AG04450 (cell line): ENCODE results near the gene OOEP. TPM values are rescaled to one million over a fixed set of nuclear protein-coding genes. Genes with fewer than 3 reads are reported as not detected.

Experiments
- CTCF ChIA-PET: fragments of 300-600, 350-600 bp; formaldehyde crosslinking; extraction: SDS; loops from one replicate; lab custom pipeline; 2022; ENCODE audit warnings: antibody characterized with exemption, inconsistent platforms; lab: Charles Lee
- POLR2A ChIA-PET: fragments of 350-600 bp; formaldehyde crosslinking; extraction: SDS; loops from one replicate; lab custom pipeline; 2021; ENCODE audit warnings: antibody characterized with exemption, inconsistent platforms; lab: Yijun Ruan, JAX
- DNase-seq: peaks from one replicate; pipeline ENCODE4 v3.0.0-alpha.2; 2011; ENCODE audit warnings: low read depth, low spot score
- H3K27ac ChIP-seq: one replicate; pipeline ENCODE4 v1.5.1; 2012; ENCODE audit warnings: low read depth, low read length, control low read depth
- H3K27me3 ChIP-seq: one replicate; pipeline ENCODE4 v1.6.0; 2012; ENCODE audit warnings: low read length; ENCODE audit not compliant: control insufficient read depth, insufficient read depth
- H3K4me3 ChIP-seq: 2 replicates; pipeline ENCODE4 v1.5.1; 2011; ENCODE audit warnings: mild to moderate bottlenecking, low read depth, low read length, control low read depth
- H3K9me3 ChIP-seq: 2 replicates; pipeline ENCODE4 v1.5.1; 2012; ENCODE audit warnings: low read length; ENCODE audit not compliant: control insufficient read depth, insufficient read depth
- polyA plus RNA-seq: library from polyadenylated mRNA; depleted of rRNA; stranded (reverse); fragments of >200 nt; gene quantifications from 2 replicates; pipeline ENCODE4 v1.2.3, GENCODE V29; 2011; rRNA removed
- small RNA-seq: library from RNA; depleted of rRNA; stranded (forward); fragments of <200 nt; gene quantifications from one replicate; pipeline ENCODE3, GENCODE V24; 2012; ENCODE audit warnings: low read depth; ENCODE audit not compliant: insufficient read length
- TF ChIP-seq, protein P1 (sequence below): IDR thresholded peaks from 2 replicates; pipeline ENCODE4 v1.5.1; 2011; ENCODE audit warnings: low read depth, low read length, control low read depth, inconsistent platforms

Gene OOEP
- polyA plus RNA-seq, 1 experiment = not detected

DNA sequence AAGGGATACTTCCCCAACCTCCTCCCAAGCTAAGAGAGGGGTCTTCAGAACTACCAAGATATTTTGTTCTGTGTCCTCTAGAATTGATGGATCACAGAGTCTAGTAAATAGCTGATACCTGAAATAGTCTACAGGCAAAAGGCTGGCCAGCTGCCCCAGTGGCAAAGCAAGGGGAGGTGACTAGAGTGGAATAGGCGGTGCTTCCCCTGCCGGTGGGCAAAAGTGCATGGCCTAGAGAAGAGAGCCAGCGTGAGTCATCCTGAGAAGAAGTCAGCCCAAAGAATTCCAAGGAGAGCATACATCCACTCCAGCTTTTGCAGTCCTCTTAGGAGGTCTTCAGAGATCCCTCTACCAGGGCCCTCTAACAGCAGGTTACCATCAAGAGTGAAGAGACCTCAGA is 30.4 kb downstream of the OOEP start:
- no peak overlapping the region for H3K27ac ChIP-seq
- no peak for DNase-seq
- no peak overlapping the region for H3K4me3 ChIP-seq
- ChIA-PET POLR2A (no interaction called here), CTCF (interaction anchor here (1.2 to 1.6 kb wide), 4 partner anchors 11 to 53 kb away, joined by 3 to 4 read pairs (median 4); no protein-coding TSS in a partner anchor)
- no peaks in the 10 kb centered on the region for H3K9me3 ChIP-seq
- peaks cover 4% of the 10 kb centered on the region for H3K27me3 ChIP-seq
- TF ChIP-seq, protein P1, sequence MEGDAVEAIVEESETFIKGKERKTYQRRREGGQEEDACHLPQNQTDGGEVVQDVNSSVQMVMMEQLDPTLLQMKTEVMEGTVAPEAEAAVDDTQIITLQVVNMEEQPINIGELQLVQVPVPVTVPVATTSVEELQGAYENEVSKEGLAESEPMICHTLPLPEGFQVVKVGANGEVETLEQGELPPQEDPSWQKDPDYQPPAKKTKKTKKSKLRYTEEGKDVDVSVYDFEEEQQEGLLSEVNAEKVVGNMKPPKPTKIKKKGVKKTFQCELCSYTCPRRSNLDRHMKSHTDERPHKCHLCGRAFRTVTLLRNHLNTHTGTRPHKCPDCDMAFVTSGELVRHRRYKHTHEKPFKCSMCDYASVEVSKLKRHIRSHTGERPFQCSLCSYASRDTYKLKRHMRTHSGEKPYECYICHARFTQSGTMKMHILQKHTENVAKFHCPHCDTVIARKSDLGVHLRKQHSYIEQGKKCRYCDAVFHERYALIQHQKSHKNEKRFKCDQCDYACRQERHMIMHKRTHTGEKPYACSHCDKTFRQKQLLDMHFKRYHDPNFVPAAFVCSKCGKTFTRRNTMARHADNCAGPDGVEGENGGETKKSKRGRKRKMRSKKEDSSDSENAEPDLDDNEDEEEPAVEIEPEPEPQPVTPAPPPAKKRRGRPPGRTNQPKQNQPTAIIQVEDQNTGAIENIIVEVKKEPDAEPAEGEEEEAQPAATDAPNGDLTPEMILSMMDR = no peak

DNA sequence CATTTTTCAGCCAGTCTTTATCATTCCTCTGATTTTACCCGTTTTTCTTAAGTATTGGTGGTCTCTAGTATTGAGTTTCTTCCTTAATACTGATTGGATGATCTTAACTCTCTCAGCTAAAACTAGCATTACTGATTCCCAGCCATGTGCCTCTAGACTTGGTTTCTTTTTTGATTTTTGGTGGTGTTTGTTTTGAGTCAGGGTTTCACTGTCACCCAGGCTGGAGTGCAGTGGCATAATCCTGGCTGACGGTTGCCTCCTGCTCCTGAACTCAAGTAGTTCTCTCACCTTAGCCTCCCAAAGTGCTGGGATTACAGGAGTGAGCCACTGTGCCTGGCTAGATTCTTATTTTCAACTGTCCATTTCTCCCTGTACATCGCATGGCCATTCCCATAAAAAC is 40.5 kb downstream of the OOEP start:
- no peak overlapping the region for H3K27ac ChIP-seq
- TF ChIP-seq, protein P1 = no peak
- no peak for DNase-seq
- H3K4me3 ChIP-seq = no peak overlapping the region
- no peaks in the 10 kb centered on the region for H3K27me3 ChIP-seq
- ChIA-PET POLR2A (no interaction called here), CTCF (interaction anchor here (1.3 to 8.1 kb wide), 6 partner anchors 12 to 918 kb away, joined by 4 to 191 read pairs (median 18); no protein-coding TSS in a partner anchor)
- no peaks in the 10 kb centered on the region for H3K9me3 ChIP-seq

DNA sequence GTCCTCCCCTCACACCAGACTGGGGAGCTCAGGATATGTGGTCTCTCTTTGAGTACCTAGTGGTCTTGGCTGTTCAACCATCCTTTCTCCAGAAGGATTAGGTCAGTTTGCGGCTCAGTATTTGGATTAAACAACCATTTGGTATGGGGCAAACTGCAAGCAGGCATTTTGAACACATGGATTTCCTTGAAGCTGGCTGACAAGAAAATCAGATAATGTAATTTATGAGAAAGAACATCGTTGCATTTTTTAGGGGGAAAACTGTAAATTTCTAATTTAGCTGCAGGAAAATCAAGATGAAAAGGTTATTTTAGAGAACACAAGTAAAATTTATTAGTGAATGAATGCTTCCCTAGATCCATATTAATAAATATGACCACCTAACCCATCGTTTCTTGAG is 40.9 kb downstream of the OOEP start:
- Histone ChIP-seq H3K4me3 (no peak overlapping the region), H3K27me3 (no peaks in the 10 kb centered on the region), H3K27ac (no peak overlapping the region), H3K9me3 (no peaks in the 10 kb centered on the region)
- ChIA-PET POLR2A (no interaction called here), CTCF (interaction anchor here (1.0 to 8.1 kb wide), 10 partner anchors 10 to 917 kb away, joined by 3 to 191 read pairs (median 9); no protein-coding TSS in a partner anchor)
- no peak for DNase-seq
- TF ChIP-seq, protein P1 = no peak

DNA sequence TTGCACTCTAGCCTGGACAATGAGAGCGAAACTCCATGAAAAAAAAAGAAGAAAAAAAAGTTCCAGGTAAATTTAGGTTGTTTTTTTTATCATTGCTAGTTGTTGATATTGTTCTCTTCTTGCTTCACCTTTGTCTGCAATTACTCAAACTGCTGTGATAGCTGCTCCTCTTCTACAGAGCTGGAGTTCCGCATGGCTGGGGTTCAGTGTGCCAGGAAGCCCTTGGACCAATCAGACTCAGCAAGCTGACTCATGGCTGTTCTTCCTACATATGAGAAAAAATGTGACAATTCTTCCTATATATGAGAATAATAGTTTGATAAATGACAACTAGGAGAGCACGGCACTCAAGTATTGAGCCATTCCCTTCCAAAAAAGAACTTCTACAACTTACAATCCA is 44.0 kb downstream of the OOEP start:
- H3K4me3 ChIP-seq = no peak overlapping the region
- no peaks in the 10 kb centered on the region for H3K27me3 ChIP-seq
- no peak overlapping the region for H3K27ac ChIP-seq
- POLR2A ChIA-PET = no interaction called here
- TF ChIP-seq, protein P1 = no peak
- no peaks in the 10 kb centered on the region for H3K9me3 ChIP-seq
- no peak for DNase-seq
- CTCF ChIA-PET = interaction anchor here (1.1 to 8.1 kb wide), 6 partner anchors 9 to 709 kb away, joined by 3 to 191 read pairs (median 10); no protein-coding TSS in a partner anchor

DNA sequence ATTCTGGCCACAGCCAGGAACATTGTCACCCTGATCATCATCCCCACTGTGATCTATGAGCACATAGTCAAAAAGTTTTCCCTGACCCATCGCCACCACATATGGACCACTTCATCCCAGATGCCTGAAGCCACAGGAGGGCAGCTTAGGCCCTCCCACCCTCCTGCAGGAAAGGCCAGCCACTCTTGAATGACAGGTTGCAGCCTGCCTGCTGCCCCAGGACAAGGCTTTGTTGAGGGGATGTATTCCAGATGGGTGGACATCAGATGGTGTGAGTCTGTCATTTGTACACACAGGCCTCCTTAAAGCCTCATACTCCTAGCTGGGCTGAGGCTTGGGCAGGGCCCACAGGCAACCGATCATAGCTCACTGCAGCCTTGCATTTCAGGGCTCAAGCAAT is 46.4 kb downstream of the OOEP start:
- H3K9me3 ChIP-seq = no peaks in the 10 kb centered on the region
- no peaks in the 10 kb centered on the region for H3K27me3 ChIP-seq
- TF ChIP-seq, protein P1 = no peak
- no peak overlapping the region for H3K4me3 ChIP-seq
- ChIA-PET POLR2A (interaction anchor here (0.6 kb wide), 1 partner anchor 75 kb away, joined by 4 read pairs; no protein-coding TSS in a partner anchor), CTCF (interaction anchor here (8.1 kb wide), 1 partner anchor 39 kb away, joined by 191 read pairs; no protein-coding TSS in a partner anchor)
- no peak for DNase-seq
- H3K27ac ChIP-seq = no peak overlapping the region

Small RNA genes lying within 50 kb of the gene (small RNA-seq; reads per million reads assigned to genes)
- not detected for gene RPL39P3

Other genes with a start within 250 kb of the OOEP start
- gene KHDC1L, start 144.4 kb downstream of the OOEP start, polyA plus RNA-seq = 0.22 and 0.27 TPM in 2 replicates
- gene KHDC1, start 106.7 kb downstream of the OOEP start, polyA plus RNA-seq = 5.9 and 6.5 TPM in 2 replicates
- not detected in 2 replicates for gene DPPA5, start 15.6 kb downstream of the OOEP start, polyA plus RNA-seq
- not detected in 2 replicates for gene KHDC3L, start 7.2 kb downstream of the OOEP start, polyA plus RNA-seq
- gene DDX43, start 24.9 kb upstream of the OOEP start, polyA plus RNA-seq = 0.21 and 0.37 TPM in 2 replicates
- gene CGAS, start 82.4 kb upstream of the OOEP start, polyA plus RNA-seq = 2.0 and 2.1 TPM in 2 replicates
- gene MTO1, start 91.8 kb upstream of the OOEP start, polyA plus RNA-seq = 21.1 and 23.1 TPM in 2 replicates
- 24,076 and 25,115 TPM in 2 replicates for gene EEF1A1, start 151.1 kb upstream of the OOEP start, polyA plus RNA-seq